K562 (cell line): ENCODE results near the gene SPCS2.

ENCODE experiments used
- CREB1 ChIP-seq, 2 experiments: sonication (generic) in 1 of 2; formaldehyde crosslinking in 1 of 2; IDR thresholded peaks; 2 replicates each; pipeline versions ENCODE4 v1.6.1 to v1.8.0; 2012 to 2022; ENCODE audit warnings: inconsistent platforms in 1 of 2, mild to moderate bottlenecking in 1 of 2, missing genetic modification reagents in 1 of 2, moderate library complexity in 1 of 2
- DMBX1 ChIP-seq: fragments of 250-450 bp; sonication (Bioruptor Pico); IDR thresholded peaks from 2 replicates; pipeline ENCODE4 v1.8.0; 2022; ENCODE audit warnings: inconsistent platforms, mild to moderate bottlenecking, moderate library complexity, borderline replicate concordance
- JUND ChIP-seq, 2 experiments: IDR thresholded peaks; 2 replicates in 1 of 2; 3 replicates in 1 of 2; pipeline ENCODE4 v1.6.1; 2011; ENCODE audit warnings: borderline replicate concordance in 2 of 2, low read depth in 2 of 2, low read length in 2 of 2, improper control_type of control experiment in 1 of 2, missing biosample characterization in 1 of 2, missing genetic modification characterization in 1 of 2, missing genetic modification reagents in 1 of 2
- ZFP36 ChIP-seq: fragments of 150-350 bp; IDR thresholded peaks from 2 replicates; pipeline ENCODE4 v1.6.1; 2018; ENCODE audit warnings: low read length, low read depth; ENCODE audit not compliant: partially characterized antibody
- ZNF143 ChIP-seq: sonication (generic); formaldehyde crosslinking; IDR thresholded peaks from 2 replicates; pipeline ENCODE4 v1.9.0; 2022; ENCODE audit warnings: mild to moderate bottlenecking, missing genetic modification reagents
- ZNF3 ChIP-seq: fragments of 250-450 bp; sonication (Bioruptor Pico); IDR thresholded peaks from 2 replicates; pipeline ENCODE4 v1.5.0; 2021; ENCODE audit warnings: mild to moderate bottlenecking, moderate library complexity
- ZNF507 ChIP-seq: conservative IDR thresholded peaks from 2 replicates; pipeline ENCODE4 v1.6.1; 2017; ENCODE audit warnings: missing genetic modification characterization, missing compliant biosample characterization
- ZZZ3 ChIP-seq: fragments of 450-650 bp; IDR thresholded peaks from 2 replicates; pipeline ENCODE4 v1.6.1; 2016; ENCODE audit warnings: antibody characterized with exemption, mild to moderate bottlenecking, moderate library complexity
- TF ChIP-seq, protein P1 (sequence below), 3 experiments: IDR thresholded peaks in 2 of 3; conservative IDR thresholded peaks in 1 of 3; 2 replicates each; pipeline ENCODE4 v1.5.1; 2011 to 2012; ENCODE audit warnings: low read length in 3 of 3, mild to moderate bottlenecking in 3 of 3, control low read depth in 2 of 3, improper control_type of control experiment in 1 of 3, inconsistent platforms in 1 of 3, low read depth in 1 of 3, mixed read lengths in 1 of 3, moderate library complexity in 1 of 3; ENCODE audit not compliant: insufficient read depth in 2 of 3

DNA sequence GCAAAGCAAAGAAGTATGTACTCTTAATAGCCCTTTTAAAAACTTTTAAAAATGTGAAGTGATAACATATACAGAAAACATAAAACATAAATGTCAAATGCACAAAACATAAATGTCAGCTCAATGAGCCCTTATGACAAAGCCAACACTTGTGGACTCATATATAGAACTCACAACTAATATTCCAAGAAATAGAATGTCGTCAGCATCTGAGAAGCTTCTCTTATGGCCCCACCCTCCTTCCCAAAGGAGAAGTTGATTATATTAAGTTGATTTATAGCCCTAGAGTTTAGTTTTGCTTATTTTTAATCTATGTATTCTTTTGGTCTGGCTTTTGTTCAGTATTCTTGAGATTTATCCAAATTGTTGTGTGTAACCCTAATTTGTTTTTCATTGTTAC is 53.5 kb downstream of the SPCS2 start:
- TF ChIP-seq ZZZ3 (no peak), ZFP36 (no peak), JUND (IDR thresholded peaks at IDR 0.05; ENCODE audit: borderline replicate concordance, low read depth, low read length) (no peak), JUND (tag; IDR thresholded peaks at IDR 0.05; ENCODE audit: borderline replicate concordance, low read depth, low read length) (no peak), DMBX1 (no peak), ZNF143 (no peak), CREB1 (IDR thresholded peaks at IDR 0.05) (no peak), CREB1 (CRISPR knock-in tag; IDR thresholded peaks at IDR 0.05) (no peak), ZNF3 (no peak), ZNF507 (no peak)
- TF ChIP-seq, protein P1, sequence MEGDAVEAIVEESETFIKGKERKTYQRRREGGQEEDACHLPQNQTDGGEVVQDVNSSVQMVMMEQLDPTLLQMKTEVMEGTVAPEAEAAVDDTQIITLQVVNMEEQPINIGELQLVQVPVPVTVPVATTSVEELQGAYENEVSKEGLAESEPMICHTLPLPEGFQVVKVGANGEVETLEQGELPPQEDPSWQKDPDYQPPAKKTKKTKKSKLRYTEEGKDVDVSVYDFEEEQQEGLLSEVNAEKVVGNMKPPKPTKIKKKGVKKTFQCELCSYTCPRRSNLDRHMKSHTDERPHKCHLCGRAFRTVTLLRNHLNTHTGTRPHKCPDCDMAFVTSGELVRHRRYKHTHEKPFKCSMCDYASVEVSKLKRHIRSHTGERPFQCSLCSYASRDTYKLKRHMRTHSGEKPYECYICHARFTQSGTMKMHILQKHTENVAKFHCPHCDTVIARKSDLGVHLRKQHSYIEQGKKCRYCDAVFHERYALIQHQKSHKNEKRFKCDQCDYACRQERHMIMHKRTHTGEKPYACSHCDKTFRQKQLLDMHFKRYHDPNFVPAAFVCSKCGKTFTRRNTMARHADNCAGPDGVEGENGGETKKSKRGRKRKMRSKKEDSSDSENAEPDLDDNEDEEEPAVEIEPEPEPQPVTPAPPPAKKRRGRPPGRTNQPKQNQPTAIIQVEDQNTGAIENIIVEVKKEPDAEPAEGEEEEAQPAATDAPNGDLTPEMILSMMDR (IDR thresholded peaks at IDR 0.05 in 2 of 3, conservative IDR thresholded peaks at IDR 0.05 in 1 of 3; ENCODE audit: insufficient read depth in 2 of 3, low read depth in 1 of 3, low read length in 3 of 3): no peak
